IMR-90 (cell line): Measurements from ENCODE around the gene DAND5. TPM values are rescaled to one million over a fixed set of nuclear protein-coding genes. Genes with fewer than 3 reads are reported as not detected.

ENCODE experiments used
- CTCF ChIP-seq: conservative IDR thresholded peaks from 2 replicates; pipeline ENCODE4 v1.5.1; 2012; ENCODE audit warnings: mild to moderate bottlenecking, low read depth, low read length, improper control_type of control experiment
- polyA plus RNA-seq, 3 experiments: library from polyadenylated mRNA; depleted of rRNA; stranded (reverse); fragments of >200 nt; gene quantifications; 2 replicates each; pipeline ENCODE4 v1.2.3, GENCODE V29; 2012; ENCODE audit warnings: low replicate concordance in 1 of 3
- total RNA-seq: library from RNA; depleted of rRNA; stranded (reverse); fragments of >200 nt; gene quantifications from 2 replicates; pipeline ENCODE4 v1.2.3, GENCODE V29; 2012

The DAND5 gene
- total and polyA plus RNA-seq, 2 of the 4 experiments (the other 2 are of a cell fraction) = 0.03 TPM; not detected in 1

GRCh38 chr19:13017306-13018034 lies 48.1 kb downstream of the DAND5 start (continued):
- TF ChIP-seq CTCF = no peak
